Mammary epithelial cell (primary cell): Measurements from ENCODE around the gene CABP7.

Source experiments
- CTCF ChIP-seq, 2 donors: IDR thresholded peaks in 1 of 2; conservative IDR thresholded peaks in 1 of 2; 2 replicates each; pipeline ENCODE4 v1.5.1; 2011 to 2012; ENCODE audit warnings: inconsistent platforms in 2 of 2, low read length in 2 of 2, mild to moderate bottlenecking in 2 of 2, control low read depth in 1 of 2, low read depth in 1 of 2; ENCODE audit not compliant: insufficient read depth in 1 of 2; ENCODE audit errors: extremely low read depth in 1 of 2
- EZH2 ChIP-seq: IDR thresholded peaks from 2 replicates; pipeline ENCODE4 v1.6.1; 2012; ENCODE audit warnings: low read length, inconsistent platforms, borderline replicate concordance

DNA sequence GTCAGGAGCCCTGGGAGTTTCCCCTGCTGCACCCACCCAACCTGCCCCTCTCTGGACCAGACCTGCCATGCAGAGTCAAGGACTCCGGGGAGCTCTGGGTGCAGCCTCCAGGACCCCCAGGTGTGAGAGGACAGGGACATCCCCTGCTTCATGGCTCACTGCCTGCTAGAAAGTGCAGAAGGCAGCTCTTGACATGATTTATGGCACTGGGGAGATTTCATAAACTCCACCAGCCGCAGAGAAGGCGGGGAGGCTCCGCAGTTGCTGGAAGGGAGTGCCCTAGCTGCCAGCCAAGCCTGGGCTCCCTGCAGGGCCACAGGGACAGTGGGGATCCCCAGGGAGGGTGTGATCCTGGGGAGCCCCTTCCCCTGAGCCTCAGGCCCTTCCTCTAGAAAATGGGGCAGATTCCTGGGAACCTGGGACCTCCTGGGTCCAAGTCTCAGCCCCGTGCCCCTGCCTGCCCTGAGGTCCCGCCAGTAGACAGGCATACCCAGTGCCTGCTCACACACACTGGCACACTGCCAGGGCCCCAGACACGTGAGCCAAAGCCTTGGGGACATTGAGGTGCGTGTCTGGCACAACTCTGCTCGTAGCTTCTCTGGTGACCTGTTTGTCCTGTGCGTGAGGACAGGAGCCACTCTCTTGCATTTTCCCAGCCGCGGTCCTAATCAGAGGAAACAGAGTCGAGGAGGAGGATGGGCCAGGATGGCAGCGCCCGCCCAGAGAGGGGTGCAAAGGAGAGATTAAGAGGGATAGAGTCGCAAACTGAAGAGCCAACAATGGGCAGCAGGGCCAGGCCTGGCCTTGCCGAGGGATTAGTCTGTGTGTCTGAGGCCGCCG is 13.8 kb downstream of the CABP7 start:
- TF ChIP-seq EZH2: no peak
- TF ChIP-seq CTCF (conservative IDR thresholded peaks at IDR 0.05 in 1 of 2, IDR thresholded peaks at IDR 0.05 in 1 of 2; ENCODE audit: extremely low read depth in 1 of 2, insufficient read depth in 1 of 2, low read depth in 1 of 2, low read length in 2 of 2): no peak
